Panc1 (cell line): ENCODE data around the gene UPK3BL2.
"Not testable (repeated sequence)": the region's sequence is repeated elsewhere in the genome, so short reads cannot be mapped to it uniquely, and the experiment has no call there.

Experiments used
- POLR2AphosphoS5 ChIP-seq: IDR thresholded peaks from 2 replicates; pipeline ENCODE4 v1.6.1; 2012; ENCODE audit warnings: mild to moderate bottlenecking, low read depth, low read length, moderate library complexity
- SIN3A ChIP-seq: IDR thresholded peaks from 2 replicates; pipeline ENCODE4 v1.6.1; 2012; ENCODE audit warnings: low read depth, mild to moderate bottlenecking, low read length, moderate library complexity, borderline replicate concordance; ENCODE audit not compliant: insufficient read depth
- TF ChIP-seq, protein P1 (sequence below): fragments of 450-650 bp; IDR thresholded peaks from 2 replicates; pipeline ENCODE4 v1.5.1; 2017; ENCODE audit warnings: mild to moderate bottlenecking
- TF ChIP-seq, protein P2 (sequence below), 2 experiments: IDR thresholded peaks; 2 replicates each; pipeline ENCODE4 v1.6.1; 2011 to 2012; ENCODE audit warnings: low read depth in 2 of 2, control low read depth in 1 of 2, low read length in 1 of 2, mild to moderate bottlenecking in 1 of 2, moderate library complexity in 1 of 2; ENCODE audit not compliant: insufficient read depth in 1 of 2

DNA sequence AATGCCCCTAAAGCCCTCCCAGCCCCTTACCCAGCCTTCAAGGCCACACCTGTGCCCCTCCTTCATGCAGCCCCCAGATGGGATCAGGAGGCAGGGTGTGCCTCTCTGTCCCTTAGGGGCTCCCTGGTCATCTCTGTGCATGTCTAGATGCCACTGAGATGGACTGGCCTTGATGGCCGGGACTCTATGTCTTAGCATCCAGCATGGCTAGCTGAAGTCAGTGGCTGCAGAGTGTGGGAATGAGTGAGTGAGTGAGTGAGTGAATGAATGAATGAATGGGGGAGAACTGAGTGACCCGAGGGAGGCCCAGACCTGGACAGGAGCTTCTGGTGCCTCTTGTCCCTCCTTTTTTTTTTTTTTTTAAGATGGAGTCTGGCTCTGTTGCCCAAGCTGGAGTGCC is 11.4 kb downstream of the UPK3BL2 start:
- TF ChIP-seq, protein P1, sequence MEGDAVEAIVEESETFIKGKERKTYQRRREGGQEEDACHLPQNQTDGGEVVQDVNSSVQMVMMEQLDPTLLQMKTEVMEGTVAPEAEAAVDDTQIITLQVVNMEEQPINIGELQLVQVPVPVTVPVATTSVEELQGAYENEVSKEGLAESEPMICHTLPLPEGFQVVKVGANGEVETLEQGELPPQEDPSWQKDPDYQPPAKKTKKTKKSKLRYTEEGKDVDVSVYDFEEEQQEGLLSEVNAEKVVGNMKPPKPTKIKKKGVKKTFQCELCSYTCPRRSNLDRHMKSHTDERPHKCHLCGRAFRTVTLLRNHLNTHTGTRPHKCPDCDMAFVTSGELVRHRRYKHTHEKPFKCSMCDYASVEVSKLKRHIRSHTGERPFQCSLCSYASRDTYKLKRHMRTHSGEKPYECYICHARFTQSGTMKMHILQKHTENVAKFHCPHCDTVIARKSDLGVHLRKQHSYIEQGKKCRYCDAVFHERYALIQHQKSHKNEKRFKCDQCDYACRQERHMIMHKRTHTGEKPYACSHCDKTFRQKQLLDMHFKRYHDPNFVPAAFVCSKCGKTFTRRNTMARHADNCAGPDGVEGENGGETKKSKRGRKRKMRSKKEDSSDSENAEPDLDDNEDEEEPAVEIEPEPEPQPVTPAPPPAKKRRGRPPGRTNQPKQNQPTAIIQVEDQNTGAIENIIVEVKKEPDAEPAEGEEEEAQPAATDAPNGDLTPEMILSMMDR: not testable (repeated sequence)
- not testable (repeated sequence) for TF ChIP-seq POLR2AphosphoS5, SIN3A
- TF ChIP-seq, protein P2, sequence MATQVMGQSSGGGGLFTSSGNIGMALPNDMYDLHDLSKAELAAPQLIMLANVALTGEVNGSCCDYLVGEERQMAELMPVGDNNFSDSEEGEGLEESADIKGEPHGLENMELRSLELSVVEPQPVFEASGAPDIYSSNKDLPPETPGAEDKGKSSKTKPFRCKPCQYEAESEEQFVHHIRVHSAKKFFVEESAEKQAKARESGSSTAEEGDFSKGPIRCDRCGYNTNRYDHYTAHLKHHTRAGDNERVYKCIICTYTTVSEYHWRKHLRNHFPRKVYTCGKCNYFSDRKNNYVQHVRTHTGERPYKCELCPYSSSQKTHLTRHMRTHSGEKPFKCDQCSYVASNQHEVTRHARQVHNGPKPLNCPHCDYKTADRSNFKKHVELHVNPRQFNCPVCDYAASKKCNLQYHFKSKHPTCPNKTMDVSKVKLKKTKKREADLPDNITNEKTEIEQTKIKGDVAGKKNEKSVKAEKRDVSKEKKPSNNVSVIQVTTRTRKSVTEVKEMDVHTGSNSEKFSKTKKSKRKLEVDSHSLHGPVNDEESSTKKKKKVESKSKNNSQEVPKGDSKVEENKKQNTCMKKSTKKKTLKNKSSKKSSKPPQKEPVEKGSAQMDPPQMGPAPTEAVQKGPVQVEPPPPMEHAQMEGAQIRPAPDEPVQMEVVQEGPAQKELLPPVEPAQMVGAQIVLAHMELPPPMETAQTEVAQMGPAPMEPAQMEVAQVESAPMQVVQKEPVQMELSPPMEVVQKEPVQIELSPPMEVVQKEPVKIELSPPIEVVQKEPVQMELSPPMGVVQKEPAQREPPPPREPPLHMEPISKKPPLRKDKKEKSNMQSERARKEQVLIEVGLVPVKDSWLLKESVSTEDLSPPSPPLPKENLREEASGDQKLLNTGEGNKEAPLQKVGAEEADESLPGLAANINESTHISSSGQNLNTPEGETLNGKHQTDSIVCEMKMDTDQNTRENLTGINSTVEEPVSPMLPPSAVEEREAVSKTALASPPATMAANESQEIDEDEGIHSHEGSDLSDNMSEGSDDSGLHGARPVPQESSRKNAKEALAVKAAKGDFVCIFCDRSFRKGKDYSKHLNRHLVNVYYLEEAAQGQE (IDR thresholded peaks at IDR 0.05; ENCODE audit: insufficient read depth in 1 of 2, low read depth in 2 of 2, low read length in 1 of 2): not testable (repeated sequence)
